GDM1 (cell line): ENCODE results near the gene TMPO.
"Not testable (repeated sequence)": the region's sequence is repeated elsewhere in the genome, so short reads cannot be mapped to it uniquely, and the experiment has no call there.

Experiments
- DNase-seq: peaks from one replicate; lab custom pipeline; 2025; lab: John Stamatoyannopoulos, UW

TMPO gene, protein sequence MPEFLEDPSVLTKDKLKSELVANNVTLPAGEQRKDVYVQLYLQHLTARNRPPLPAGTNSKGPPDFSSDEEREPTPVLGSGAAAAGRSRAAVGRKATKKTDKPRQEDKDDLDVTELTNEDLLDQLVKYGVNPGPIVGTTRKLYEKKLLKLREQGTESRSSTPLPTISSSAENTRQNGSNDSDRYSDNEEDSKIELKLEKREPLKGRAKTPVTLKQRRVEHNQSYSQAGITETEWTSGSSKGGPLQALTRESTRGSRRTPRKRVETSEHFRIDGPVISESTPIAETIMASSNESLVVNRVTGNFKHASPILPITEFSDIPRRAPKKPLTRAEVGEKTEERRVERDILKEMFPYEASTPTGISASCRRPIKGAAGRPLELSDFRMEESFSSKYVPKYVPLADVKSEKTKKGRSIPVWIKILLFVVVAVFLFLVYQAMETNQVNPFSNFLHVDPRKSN

DNA sequence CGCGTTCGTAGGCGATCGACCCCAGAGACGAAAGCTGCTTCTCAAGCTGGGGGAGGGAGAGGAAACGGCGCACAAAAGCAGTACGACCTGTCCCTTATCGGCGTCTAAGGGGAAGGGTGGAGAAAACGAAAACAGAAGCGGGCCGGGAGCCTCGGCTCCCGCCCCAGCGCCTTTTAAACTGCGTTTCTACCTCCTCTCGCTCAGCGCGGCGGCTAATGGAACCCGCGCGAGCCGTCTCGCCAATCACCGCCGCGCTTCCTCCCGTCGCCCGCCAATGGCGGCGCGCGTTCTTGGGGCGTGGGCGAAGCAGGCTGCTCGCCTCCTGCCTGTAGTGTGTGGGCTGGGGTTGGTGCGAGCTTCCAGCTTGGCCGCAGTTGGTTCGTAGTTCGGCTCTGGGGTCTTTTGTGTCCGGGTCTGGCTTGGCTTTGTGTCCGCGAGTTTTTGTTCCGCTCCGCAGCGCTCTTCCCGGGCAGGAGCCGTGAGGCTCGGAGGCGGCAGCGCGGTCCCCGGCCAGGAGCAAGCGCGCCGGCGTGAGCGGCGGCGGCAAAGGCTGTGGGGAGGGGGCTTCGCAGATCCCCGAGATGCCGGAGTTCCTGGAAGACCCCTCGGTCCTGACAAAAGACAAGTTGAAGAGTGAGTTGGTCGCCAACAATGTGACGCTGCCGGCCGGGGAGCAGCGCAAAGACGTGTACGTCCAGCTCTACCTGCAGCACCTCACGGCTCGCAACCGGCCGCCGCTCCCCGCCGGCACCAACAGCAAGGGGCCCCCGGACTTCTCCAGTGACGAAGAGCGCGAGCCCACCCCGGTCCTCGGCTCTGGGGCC is at the start of gene TMPO:
Gene TMPO, plus strand, starts transcription at position 304 of the 824 bp plus-strand sequence. Its CDS starts 278 bp downstream, at position 582.
- DNase-seq, result peak; percentile 92

DNA sequence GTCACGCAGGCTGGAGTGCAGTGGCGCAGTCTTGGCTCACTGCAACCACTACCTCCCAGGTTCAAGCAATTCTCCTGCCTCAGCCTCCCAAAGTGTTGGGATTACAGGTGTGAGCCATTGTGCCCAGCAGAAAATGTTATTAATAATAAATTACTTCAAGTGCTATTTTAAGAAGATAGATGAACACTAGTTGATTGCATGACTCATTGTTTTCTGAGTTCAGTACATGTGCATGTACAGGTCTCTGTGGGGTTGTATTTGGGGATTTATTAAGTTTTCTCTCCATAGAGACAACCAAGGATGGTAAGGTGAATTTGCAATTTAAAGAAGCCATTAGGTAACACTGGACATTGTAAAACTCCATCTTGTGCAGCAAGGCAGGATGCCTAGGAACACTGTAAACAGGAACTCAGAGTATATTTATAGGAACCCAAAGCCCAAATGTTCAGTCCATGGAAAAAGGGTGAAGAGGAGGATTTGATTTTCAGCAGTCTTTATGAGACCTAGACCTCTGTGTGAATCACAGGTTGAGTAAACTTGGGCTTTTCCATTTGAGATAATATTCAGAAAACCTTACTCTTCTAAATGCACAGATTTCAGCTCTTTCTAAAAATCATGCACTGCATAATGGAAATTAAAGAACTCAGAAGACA is 49.3 kb upstream of the TMPO start:
- DNase-seq, result no peak

GRCh38 chr12:98466640-98467400 is 48.6 kb upstream of the TMPO start:
- DNase-seq, result no peak

DNA sequence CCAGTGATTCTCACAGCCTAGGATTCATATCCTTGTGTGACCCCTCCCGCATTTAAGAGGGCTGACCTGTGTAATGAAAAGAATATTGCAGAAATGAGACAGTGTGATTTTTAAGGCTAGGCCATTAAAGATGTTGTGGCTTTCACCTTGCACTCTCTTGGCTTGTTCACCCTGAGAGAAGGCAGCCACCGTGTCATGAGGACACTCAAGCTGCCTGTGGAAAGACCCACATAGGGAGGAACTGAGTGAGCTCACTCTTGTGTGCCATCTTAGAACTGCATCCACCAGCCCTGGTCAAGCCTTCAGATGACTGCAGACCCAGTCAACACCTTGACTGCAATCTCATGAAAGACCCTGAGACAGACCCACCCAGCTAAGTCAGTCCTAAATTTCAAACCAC is 46.3 kb upstream of the TMPO start:
- DNase-seq, result no peak

DNA sequence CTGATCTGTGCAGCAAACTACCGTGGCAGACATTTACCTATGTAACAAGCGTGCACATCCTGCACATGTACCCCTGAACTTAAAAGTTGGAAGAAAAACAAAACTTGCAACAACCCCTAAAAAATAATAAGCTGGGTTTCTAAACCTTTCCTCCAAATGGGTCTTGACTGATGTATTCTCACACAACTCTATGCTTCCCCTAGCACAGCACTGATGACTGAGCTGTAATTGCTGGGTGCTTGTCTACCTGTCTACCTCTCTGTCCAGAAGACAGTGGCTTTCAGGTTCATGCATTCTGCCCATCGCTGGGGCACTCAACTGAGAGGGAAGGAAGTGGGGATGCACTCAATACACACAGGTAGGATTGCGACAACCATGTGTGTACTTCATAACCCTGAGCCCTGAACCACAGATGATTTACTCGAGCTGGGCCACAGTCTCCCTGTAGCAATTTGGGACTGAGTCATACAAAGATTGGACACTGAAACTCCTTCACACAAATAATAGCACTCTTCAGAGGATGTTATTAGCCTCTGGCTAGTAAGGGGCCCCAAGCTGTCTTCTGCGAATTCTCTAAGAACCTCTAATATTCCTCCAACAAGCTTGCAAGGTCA is 44.8 kb upstream of the TMPO start:
- DNase-seq, result no peak

- no peak for DNase-seq
These were observed 44.3 kb upstream of the TMPO start for GRCh38 chr12:98471085-98471484.

- DNase-seq, result no peak
These were observed 39.9 kb upstream of the TMPO start for GRCh38 chr12:98475565-98475908.

- DNase-seq, result no peak
These were observed 36.8 kb upstream of the TMPO start for GRCh38 chr12:98478606-98479005.

- no peak for DNase-seq
These were observed 31.5 kb upstream of the TMPO start for GRCh38 chr12:98483621-98484503.

- DNase-seq, result no peak
These were observed 29.5 kb upstream of the TMPO start for GRCh38 chr12:98485792-98486340.

DNA sequence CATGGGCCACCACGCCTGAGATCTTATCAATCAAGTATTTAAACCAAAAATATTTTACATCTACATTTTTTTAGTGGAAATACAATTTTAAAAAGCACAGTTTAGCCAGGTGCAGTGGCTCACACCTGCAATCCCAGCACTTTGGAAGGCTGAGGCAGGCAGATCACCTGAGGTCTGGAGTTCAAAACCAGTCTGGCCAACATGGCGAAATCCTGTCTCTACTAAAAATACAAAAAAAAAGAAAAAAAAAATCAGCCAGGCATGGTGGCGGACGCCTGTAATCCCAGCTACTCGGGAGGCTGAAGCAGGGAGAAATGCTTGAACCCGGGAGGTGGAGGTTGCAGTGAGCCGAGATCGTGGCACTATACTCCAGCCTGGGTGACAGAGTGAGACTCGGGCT is 27.0 kb upstream of the TMPO start:
- not testable (repeated sequence) for DNase-seq

DNA sequence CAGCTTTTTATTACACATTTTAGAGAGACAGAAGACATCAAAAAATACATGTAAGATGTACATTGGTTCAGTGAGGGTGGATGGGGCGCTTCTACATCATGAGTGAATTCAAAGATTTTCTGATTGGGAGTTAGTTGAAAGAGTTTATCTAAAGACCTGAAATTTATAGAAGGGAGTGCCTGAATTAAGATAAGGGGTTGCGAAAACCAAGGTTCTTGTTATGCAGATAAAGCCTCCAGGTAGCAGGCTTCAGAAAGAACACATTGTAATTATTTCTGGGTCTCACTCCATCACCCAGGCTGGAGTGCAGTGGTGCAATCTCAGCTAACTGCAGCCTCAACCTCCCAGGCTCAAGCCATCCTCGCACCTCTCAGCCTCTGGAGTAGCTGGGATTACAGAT is 26.2 kb upstream of the TMPO start:
- DNase-seq, result no peak

GRCh38 chr12:98490501-98491453 is 24.6 kb upstream of the TMPO start:
- DNase-seq, result peak; percentile 62

- DNase-seq, result no peak
These were observed 22.7 kb upstream of the TMPO start for GRCh38 chr12:98492580-98493140.

- not testable (repeated sequence) for DNase-seq
These were observed 14.1 kb upstream of the TMPO start for GRCh38 chr12:98501266-98501629.

- peak; percentile 78 for DNase-seq
These were observed 12.1 kb upstream of the TMPO start for GRCh38 chr12:98503342-98503591.

DNA sequence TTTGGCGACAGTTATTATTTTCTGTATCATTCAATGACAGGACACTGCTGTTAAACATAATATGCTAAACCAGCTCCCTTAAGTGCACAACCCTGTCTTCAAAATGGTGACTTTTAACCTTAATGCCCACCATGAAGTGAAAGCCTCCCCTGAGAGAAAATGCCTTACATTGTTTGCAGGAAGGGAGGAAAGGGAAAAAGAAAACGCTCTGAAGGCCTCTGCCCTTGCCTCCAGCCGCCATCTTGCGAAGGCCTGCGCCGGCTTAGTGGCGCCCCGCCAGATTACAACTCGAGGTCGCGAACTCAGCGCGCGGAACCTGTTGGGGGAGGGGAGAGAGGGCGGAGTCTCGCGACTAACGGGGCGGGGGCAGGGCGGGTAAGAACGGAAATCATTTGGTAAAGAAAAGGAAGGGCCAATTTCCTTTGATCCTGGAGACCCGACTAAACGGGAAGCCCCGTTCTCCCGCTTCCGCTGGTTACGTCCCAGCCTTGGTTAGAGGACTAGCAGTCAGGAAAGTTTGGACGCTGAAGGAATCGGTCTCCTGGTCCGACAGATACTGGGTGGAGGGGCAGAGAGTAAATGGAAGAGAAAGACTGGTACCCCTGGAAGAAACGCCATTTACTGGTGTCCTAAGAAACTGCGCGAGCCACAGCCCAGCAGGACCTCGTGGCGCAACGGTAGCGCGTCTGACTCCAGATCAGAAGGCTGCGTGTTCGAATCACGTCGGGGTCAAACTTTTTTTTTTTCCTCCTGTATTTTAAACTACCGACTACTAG is 11.6 kb upstream of the TMPO start:
- peak; percentile 91 for DNase-seq

- DNase-seq, result no peak
These were observed 11.1 kb upstream of the TMPO start for GRCh38 chr12:98504368-98504617.

DNA sequence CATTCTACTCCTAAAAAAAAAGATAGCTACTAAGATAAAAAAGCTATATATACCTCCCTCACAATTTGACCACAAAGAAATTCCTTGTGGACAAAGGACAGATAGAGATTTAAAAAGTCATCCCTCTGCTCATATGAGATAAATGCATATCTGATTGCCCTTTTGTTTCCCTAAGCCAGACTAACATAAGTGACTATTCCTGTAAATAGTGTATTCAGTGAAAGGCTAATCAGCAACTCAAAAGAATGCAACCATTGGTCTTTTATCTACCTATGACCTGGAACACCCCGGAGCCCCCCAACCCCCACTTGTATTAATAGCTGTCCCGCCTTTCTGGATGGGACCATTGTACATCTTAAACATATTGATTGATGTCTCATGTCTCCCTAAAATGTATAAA is 6.3 kb upstream of the TMPO start:
- DNase-seq, result no peak
